SK-N-SH treated with all-trans-retinoic acid at 6 μM for 48 hours (cell line): ENCODE data around the gene CTTNBP2.

ENCODE experiments used
- ATAC-seq: fragments of 200-7000 bp; cut with Tn5 transposase; 3 replicates; pipeline ENCODE4 v1.9.1; 2020; ENCODE audit warnings: mild to moderate bottlenecking, moderate library complexity
- ARNTL ChIP-seq: fragments of 450-650 bp; formaldehyde crosslinking; IDR thresholded peaks from 2 replicates; pipeline ENCODE4 v1.5.0; 2020; ENCODE audit warnings: low read depth, mild to moderate bottlenecking, moderate library complexity, borderline replicate concordance
- BACH2 ChIP-seq: fragments of 250-450 bp; sonication (Bioruptor Pico); IDR thresholded peaks from 2 replicates; pipeline ENCODE4 v1.9.0; 2021; ENCODE audit warnings: mild to moderate bottlenecking, borderline replicate concordance
- CREB5 ChIP-seq: fragments of 250-450 bp; sonication (Bioruptor Pico); IDR thresholded peaks from 2 replicates; pipeline ENCODE4 v1.5.1; 2020; ENCODE audit warnings: low read depth, mild to moderate bottlenecking, moderate library complexity
- CSDC2 ChIP-seq: fragments of 250-450 bp; sonication (Bioruptor Pico); IDR thresholded peaks from 2 replicates; pipeline ENCODE4 v1.5.0; 2020; ENCODE audit warnings: mild to moderate bottlenecking, moderate library complexity
- CSRNP3 ChIP-seq: fragments of 250-450 bp; sonication (Bioruptor Pico); IDR thresholded peaks from 2 replicates; pipeline ENCODE4 v1.5.1; 2021; ENCODE audit warnings: mild to moderate bottlenecking, moderate library complexity
- ESRRG ChIP-seq: fragments of 250-450 bp; sonication (Bioruptor Pico); IDR thresholded peaks from 2 replicates; pipeline ENCODE4 v1.6.1; 2021; ENCODE audit warnings: mild to moderate bottlenecking
- ISL1 ChIP-seq: fragments of 250-450 bp; sonication (Bioruptor Pico); IDR thresholded peaks from 2 replicates; pipeline ENCODE4 v2.1.2; 2022; ENCODE audit warnings: mild to moderate bottlenecking, moderate library complexity
- OSR1 ChIP-seq: fragments of 250-450 bp; sonication (Bioruptor Pico); IDR thresholded peaks from 2 replicates; pipeline ENCODE4 v1.8.0; 2022; ENCODE audit warnings: moderate library complexity, mild to moderate bottlenecking, inconsistent platforms
- PATZ1 ChIP-seq: fragments of 250-450 bp; sonication (Bioruptor Pico); IDR thresholded peaks from 2 replicates; pipeline ENCODE4 v1.8.0; 2020; ENCODE audit warnings: mild to moderate bottlenecking, moderate library complexity, borderline replicate concordance
- POU6F1 ChIP-seq: fragments of 250-450 bp; sonication (Bioruptor Pico); IDR thresholded peaks from 2 replicates; pipeline ENCODE4 v1.8.0; 2021; ENCODE audit warnings: low read depth, mild to moderate bottlenecking, moderate library complexity, borderline replicate concordance
- PPARA ChIP-seq: fragments of 250-450 bp; sonication (Bioruptor Pico); IDR thresholded peaks from 2 replicates; pipeline ENCODE4 v1.5.0; 2020; ENCODE audit warnings: mild to moderate bottlenecking, borderline replicate concordance
- RARB ChIP-seq: fragments of 250-450 bp; sonication (Bioruptor Pico); IDR thresholded peaks from 2 replicates; pipeline ENCODE4 v1.8.0; 2021; ENCODE audit warnings: mild to moderate bottlenecking, moderate library complexity
- SNAI2 ChIP-seq: fragments of 250-450 bp; sonication (Bioruptor Pico); IDR thresholded peaks from 2 replicates; pipeline ENCODE4 v1.5.0; 2020; ENCODE audit warnings: mild to moderate bottlenecking, moderate library complexity
- TCF4 ChIP-seq: fragments of 250-450 bp; sonication (Bioruptor Pico); IDR thresholded peaks from 2 replicates; pipeline ENCODE4 v1.8.0; 2021; ENCODE audit warnings: mild to moderate bottlenecking, moderate library complexity, borderline replicate concordance
- TOX ChIP-seq: fragments of 250-450 bp; sonication (Bioruptor Pico); IDR thresholded peaks from 2 replicates; pipeline ENCODE4 v1.8.0; 2021; ENCODE audit warnings: mild to moderate bottlenecking, moderate library complexity, borderline replicate concordance
- TSHZ2 ChIP-seq: fragments of 250-450 bp; sonication (Bioruptor Pico); IDR thresholded peaks from 2 replicates; pipeline ENCODE4 v1.5.0; 2020; ENCODE audit warnings: mild to moderate bottlenecking, moderate library complexity
- ZC3H10 ChIP-seq: fragments of 250-450 bp; sonication (Bioruptor Pico); IDR thresholded peaks from 2 replicates; pipeline ENCODE4 v1.5.1; 2021; ENCODE audit warnings: mild to moderate bottlenecking, moderate library complexity
- ZFP3 ChIP-seq: fragments of 250-450 bp; sonication (Bioruptor Pico); IDR thresholded peaks from 2 replicates; pipeline ENCODE4 v1.5.0; 2020; ENCODE audit warnings: mild to moderate bottlenecking, moderate library complexity
- ZFP30 ChIP-seq: fragments of 450-650 bp; formaldehyde crosslinking; IDR thresholded peaks from 2 replicates; pipeline ENCODE4 v1.5.0; 2022; ENCODE audit warnings: mild to moderate bottlenecking, moderate library complexity
- ZNF565 ChIP-seq: fragments of 450-650 bp; formaldehyde crosslinking; conservative IDR thresholded peaks from 2 replicates; pipeline ENCODE4 v1.5.0; 2020; ENCODE audit warnings: low read depth, mild to moderate bottlenecking, moderate library complexity
- ZNF70 ChIP-seq: fragments of 450-650 bp; formaldehyde crosslinking; IDR thresholded peaks from 2 replicates; pipeline ENCODE4 v1.5.0; 2020; ENCODE audit warnings: mild to moderate bottlenecking, moderate library complexity
- ZNF8 ChIP-seq: fragments of 450-650 bp; formaldehyde crosslinking; IDR thresholded peaks from 2 replicates; pipeline ENCODE4 v1.5.0; 2020; ENCODE audit warnings: mild to moderate bottlenecking, moderate library complexity

The CTTNBP2 gene

GRCh38 chr7:117692338-117692737 lies 180.9 kb downstream of the CTTNBP2 start:
- TF ChIP-seq RARB (no peak), CSDC2 (CRISPR knock-in tag) (no peak), TCF4 (CRISPR knock-in tag) (no peak), ZFP30 (no peak), ISL1 (CRISPR knock-in tag) (no peak), PATZ1 (CRISPR knock-in tag) (no peak), PPARA (CRISPR knock-in tag) (no peak), SNAI2 (CRISPR knock-in tag) (no peak), ZNF565 (CRISPR knock-in tag) (no peak), ZFP3 (CRISPR knock-in tag) (no peak), ZNF8 (CRISPR knock-in tag) (no peak), ZNF70 (CRISPR knock-in tag) (no peak), BACH2 (CRISPR knock-in tag) (no peak), ESRRG (no peak), ZC3H10 (no peak)
- ATAC-seq = no peak

- ATAC-seq = no peak
- no peak for TF ChIP-seq BACH2 (CRISPR knock-in tag)
- TF ChIP-seq ZNF565 (CRISPR knock-in tag) = no peak
- no peak for TF ChIP-seq PPARA (CRISPR knock-in tag)
- TF ChIP-seq ZFP3 (CRISPR knock-in tag) = no peak
- no peak for TF ChIP-seq OSR1 (CRISPR knock-in tag)
- no peak for TF ChIP-seq ZC3H10
- no peak for TF ChIP-seq TSHZ2
- no peak for TF ChIP-seq TOX (CRISPR knock-in tag)
- no peak for TF ChIP-seq RARB
- TF ChIP-seq TCF4 (CRISPR knock-in tag) = no peak
- no peak for TF ChIP-seq ZFP30
- TF ChIP-seq SNAI2 (CRISPR knock-in tag) = no peak
- no peak for TF ChIP-seq CSDC2 (CRISPR knock-in tag)
- no peak for TF ChIP-seq ZNF8 (CRISPR knock-in tag)
Measured at GRCh38 chr7:117690147-117690546, 183.1 kb downstream of the CTTNBP2 start.

- TF ChIP-seq SNAI2 (CRISPR knock-in tag) (no peak), CSRNP3 (no peak), ZFP30 (no peak), ARNTL (CRISPR knock-in tag) (no peak), ESRRG (no peak), PATZ1 (CRISPR knock-in tag) (no peak), TCF4 (CRISPR knock-in tag) (no peak), POU6F1 (CRISPR knock-in tag) (no peak), BACH2 (CRISPR knock-in tag) (no peak), ZNF70 (CRISPR knock-in tag) (no peak), RARB (no peak), ISL1 (CRISPR knock-in tag) (no peak), OSR1 (CRISPR knock-in tag) (no peak), PPARA (CRISPR knock-in tag) (no peak), TSHZ2 (no peak), ZNF8 (CRISPR knock-in tag) (no peak), TOX (CRISPR knock-in tag) (no peak), CREB5 (CRISPR knock-in tag) (no peak)
- ATAC-seq = no peak
Measured at GRCh38 chr7:117689406-117689805, 183.8 kb downstream of the CTTNBP2 start.
